ENCODE measurements around the gene TMEM35B.
"Not testable (repeated sequence)": the region's sequence is repeated elsewhere in the genome, so short reads cannot be mapped to it uniquely, and the experiment has no call there.

TMEM35B gene

DNA sequence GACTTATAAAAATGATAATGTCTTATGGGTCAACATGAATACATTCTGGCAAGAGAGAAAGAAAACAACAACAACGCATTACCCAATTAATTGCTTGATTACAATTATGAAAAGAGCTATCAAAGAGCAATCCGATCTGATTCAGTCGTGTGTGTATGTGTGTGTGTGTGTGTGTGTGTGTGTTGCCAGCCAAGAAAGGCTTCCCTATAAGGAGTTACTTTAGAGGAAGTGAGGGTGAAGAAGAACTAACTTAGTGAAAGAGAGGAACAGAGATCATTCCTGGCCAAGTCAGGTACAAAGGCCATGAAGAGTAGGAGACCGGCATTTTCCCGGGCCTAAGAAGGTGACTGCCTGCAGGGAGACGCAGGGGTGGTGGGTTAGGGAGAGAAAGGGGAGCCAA, 9.4 kb downstream of the TMEM35B start:
- DNase-seq: no peak

DNA sequence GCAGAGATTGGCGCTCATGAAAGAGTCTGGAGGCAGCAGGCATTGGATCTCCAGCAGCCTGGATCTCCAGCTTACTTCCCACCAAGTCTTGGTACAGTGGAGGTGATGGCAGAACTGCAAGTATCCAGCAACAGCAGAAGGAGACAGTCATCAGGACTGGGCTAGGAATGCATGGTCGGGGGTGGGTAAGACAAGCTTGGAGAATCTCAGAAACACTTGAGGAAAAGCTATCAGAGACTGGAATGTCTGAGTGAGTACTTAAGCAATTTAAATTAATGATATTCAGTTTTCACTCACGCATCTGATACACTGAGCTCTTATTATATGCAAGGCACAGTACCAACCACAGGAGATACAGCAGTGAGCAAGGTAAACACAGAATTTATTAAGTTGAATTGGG, 9.8 kb downstream of the TMEM35B start:
- DNase-seq: no peak

DNA sequence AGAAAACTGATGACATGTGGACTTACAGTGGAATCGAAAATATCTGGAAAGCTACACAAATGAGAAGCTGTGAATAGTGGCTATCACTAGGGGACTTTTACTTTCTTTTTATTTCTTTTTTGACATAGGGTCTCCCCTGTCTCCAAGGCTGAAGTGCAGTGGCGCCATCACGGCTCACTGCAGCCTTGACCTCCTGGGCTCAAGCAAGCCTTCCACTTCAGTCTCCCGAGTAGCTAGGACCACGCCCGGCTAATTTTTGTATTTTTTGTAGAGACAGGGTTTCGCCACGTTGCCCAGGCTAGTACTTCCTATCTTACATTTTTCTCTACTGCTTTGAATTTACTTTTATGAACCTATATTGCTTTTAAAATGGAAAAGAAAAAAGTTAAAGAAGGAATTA, 10.5 kb downstream of the TMEM35B start:
- no peak for DNase-seq

DNA sequence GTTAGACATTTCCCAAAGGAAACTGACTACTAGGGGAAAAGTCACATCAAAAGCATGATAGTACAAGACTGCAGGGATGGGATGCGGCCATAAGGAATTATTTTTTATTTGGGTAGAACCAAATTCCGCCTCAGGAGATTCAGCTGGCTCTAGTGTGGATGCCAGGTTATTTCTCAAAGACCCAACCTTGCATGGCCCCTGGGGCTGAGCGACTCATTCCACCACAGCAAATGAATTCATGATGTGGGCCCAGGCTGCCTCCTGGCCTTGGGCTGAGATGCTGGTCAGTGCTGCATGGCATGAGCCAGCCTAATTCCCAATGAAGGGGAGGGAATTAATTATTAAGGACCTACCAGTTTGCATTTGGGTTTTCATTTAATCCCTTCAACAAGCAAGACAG, 11.8 kb downstream of the TMEM35B start:
- DNase-seq: no peak

DNA sequence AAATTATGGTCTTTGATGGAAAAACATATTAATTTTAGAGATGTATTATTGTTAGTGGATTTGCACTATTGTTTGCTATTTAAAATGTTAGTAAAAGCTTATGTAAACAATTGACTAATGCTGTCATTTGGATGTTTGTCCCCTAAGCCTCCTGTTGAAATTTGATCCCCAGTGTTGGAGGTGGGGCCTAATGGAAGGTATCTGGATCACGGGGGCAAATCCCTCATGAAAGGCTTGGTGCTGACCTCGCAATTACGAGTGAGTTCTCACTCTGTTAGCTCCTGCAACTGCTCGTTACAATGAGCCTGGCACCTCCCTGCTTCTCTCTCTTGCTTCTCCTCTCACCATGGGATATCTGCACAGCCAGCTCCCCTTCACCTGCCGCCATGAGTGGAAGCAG, 14.3 kb downstream of the TMEM35B start:
- no peak for DNase-seq

DNA sequence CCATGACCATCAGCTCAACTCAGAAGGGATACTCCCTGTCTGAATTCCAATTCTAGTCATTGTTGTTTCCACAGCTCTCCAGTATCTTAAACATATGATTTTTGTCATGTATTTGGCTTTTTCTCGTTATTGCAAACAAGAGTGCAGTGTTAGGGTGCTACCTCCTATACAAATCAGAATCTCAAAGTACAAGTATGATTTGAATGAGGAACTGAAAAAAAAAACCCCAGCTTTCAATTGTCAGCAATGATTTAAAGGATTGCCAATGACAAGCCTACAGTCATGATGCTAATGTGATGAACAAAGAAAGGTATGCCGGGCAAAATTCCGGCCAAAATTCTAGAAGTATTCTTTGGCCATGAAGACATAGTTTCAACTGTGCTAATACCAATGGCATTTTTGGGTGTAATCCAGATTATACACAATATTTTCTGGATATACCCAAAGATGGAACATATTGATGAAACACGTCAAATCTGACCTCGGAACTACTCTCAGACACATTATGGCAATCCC, 14.9 kb downstream of the TMEM35B start:
- no peak for DNase-seq

DNA sequence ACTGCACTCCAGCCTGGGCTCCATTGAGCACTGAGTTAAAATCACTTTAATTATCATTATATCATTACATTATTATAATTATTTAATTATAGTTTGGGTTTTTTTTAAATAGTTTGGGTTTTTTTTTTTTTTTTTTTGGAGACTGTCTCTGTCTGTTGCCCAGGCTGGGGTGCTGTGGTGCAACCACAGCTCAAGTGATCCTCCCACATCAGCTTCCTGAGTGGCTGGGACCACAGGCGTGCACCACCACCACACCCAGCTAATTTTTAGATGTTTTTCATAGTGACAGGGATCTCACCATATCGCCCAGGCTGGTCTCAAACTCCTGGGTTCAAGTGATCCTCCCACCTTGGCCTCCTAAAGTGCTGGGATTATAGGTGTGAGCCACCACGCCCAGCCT, 16.9 kb downstream of the TMEM35B start:
- DNase-seq: not testable (repeated sequence)

DNA sequence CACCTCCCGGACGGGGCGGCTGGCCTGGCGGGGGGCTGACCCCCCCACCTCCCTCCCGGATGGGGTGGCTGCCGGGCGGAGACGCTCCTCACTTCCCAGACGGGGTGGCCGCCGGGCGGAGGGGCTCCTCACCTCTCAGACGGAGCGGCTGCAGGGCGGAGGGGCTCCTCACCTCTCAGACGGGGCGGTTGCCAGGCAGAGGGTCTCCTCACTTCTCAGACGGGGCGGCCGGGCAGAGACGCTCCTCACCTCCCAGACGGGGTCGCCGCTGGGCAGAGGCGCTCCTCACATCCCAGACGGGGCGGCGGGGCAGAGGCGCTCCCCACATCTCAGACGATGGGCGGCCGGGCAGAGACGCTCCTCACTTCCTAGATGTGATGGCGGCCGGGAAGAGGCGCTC, 17.5 kb downstream of the TMEM35B start:
- not testable (repeated sequence) for DNase-seq

DNA sequence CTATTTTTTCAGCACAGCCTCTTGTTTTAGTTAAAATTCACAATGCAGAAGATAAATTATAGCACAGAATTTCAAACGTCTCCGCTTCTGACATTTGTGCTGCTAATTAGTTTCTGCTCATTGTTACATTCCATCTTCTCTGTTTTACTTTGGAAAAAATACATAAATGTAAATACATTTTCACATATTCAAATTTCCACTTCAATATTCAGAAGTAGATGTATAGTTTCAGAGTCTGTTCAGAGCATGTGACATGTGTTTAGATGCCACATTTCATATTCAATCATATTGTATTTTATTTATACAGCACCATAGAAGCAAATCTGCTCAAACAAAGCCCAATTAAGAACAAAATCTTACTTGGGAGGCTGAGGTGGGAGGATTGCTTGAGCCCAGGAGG, 19.6 kb downstream of the TMEM35B start:
- DNase-seq: no peak

DNA sequence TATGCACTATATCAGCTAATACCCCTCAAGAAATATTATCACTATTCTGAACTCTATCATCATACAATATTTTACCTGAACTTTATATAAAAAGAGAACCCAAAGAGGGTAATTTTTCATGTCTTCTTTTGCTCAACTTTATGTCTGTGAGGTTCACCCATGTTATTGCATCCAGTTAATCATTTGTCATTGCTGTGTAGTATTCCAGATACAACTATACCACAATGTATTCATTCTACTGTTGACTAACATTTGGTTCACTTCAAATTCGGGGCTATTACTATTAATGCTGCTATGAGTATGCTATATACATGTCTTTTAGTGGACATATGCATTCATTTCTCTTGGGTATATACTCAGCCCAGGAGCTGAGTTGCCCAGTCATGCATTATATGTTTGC, 34.7 kb downstream of the TMEM35B start:
- no peak for DNase-seq

DNA sequence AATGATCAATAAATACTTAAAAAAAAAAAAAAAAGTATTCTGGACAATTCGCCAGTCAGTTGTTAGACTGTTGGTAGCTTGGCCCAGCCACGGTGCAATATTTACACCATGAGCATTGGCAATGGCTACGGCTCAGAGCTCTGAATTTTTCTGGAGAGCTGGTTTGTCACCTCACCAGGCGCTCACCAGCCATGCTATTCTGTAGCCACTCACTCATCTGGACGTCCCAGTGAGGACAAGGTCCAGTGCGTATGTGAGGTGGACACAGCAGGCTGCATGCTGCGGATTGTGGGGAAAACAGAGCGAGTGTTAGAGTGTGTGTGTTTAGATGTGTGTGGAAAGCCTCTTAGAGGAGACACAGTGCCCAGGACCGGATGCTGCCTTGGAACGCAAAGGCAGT, 36.4 kb downstream of the TMEM35B start:
- not testable (repeated sequence) for DNase-seq

DNA sequence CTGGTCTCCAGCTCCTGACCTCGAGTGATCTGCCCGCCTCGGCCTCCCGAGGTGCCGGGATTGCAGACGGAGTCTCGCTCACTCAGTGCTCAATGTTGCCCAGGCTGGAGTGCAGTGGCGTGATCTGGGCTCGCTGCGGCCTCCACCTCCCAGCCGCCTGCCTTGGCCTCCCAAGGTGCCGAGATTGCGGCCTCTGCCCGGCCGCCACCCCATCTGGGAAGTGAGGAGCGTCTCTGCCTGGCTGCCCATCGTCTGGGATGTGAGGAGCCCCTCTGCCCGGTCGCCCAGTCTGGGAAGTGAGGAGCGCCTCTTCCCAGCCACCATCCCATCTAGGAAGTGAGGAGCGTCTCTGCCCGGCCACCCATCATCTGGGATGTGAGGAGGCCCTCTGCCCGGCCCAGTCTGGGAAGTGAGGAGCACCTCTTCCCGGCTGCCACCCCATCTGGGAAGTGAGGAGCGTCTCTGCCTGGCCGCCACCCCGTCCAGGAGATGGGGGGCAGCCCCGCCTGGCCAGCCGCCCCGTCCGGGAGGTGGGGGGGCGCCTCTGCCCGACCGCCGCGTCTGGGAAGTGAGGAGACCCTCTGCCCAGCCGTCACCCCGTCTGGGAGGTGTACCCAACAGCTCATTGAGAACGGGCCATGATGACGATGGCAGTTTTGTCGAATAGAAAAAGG, 37.4 kb downstream of the TMEM35B start:
- DNase-seq: not testable (repeated sequence)

DNA sequence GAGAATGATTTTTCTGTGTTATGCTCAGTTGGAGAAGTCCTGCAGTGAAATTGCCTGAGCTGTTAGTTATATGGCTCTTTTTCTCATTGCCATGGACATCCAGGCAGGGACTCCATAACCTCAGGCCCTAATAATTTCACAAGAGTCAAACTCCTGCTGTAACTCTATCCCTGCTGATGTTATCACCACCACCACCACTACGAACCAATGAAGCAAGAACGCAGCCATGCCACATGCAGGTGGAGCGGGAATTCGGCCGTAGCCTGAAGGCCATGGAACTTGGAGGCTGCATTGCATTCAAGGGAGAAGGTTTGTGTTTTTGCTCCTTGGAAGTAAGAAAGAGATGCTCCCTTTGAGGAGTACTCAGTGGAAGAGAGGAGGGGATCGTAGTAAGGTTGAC, 38.9 kb downstream of the TMEM35B start:
- DNase-seq: no peak

DNA sequence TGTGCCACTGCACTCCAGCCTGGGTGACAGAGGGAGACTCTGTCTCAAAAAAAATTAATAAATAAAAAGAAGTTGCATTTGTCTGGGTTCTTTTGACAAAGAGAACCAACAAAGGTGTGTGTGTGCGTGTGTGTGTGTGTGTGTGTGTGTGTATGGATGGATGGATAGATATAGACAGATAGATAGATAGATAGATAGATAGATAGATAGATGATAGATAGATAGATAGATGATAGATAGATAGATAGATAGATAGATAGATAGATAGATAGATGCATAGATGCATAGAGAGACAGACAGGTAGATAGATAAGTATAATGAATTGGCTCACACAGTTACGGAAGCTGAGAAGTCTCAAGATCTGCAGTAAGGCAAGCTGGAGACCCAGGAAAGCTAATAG, 43.3 kb downstream of the TMEM35B start:
- not testable (repeated sequence) for DNase-seq
